Brain microvascular endothelial cell (primary cell): ENCODE measurements around the gene PHACTR1.

Experiments used
- DNase-seq: peaks from one replicate; pipeline ENCODE4 v3.0.0-alpha.2; 2020
- H3K27ac ChIP-seq: fragments of 250-450 bp; sonication (Bioruptor Pico); 2 replicates; pipeline ENCODE4 v1.5.1; 2020; ENCODE audit warnings: mild to moderate bottlenecking, moderate library complexity
- H3K27me3 ChIP-seq: fragments of 250-450 bp; sonication (Bioruptor Pico); replicated peaks from 2 replicates; pipeline ENCODE4 v1.5.1; 2020; ENCODE audit warnings: mild to moderate bottlenecking
- H3K36me3 ChIP-seq: fragments of 250-450 bp; sonication (Bioruptor Pico); replicated peaks from 2 replicates; pipeline ENCODE4 v1.5.1; 2020; ENCODE audit warnings: mild to moderate bottlenecking
- H3K4me3 ChIP-seq: 2 replicates; pipeline ENCODE4 v1.5.1; 2011; ENCODE audit warnings: low read depth, mild to moderate bottlenecking, control low read depth, low read length, moderate library complexity
- CTCF ChIP-seq: IDR thresholded peaks from 2 replicates; pipeline ENCODE4 v1.5.1; 2011; ENCODE audit warnings: low read depth, mild to moderate bottlenecking, moderate library complexity, low read length, control low read depth, inconsistent platforms; ENCODE audit errors: missing control alignments
- in situ Hi-C: cut with HindIII; loops from 2 replicates; pipeline ENCODE4 v1.10.0; 2017; ENCODE audit warnings: low sequenced_read_pairs, low pct_ligation_motif_present

The PHACTR1 gene

DNA sequence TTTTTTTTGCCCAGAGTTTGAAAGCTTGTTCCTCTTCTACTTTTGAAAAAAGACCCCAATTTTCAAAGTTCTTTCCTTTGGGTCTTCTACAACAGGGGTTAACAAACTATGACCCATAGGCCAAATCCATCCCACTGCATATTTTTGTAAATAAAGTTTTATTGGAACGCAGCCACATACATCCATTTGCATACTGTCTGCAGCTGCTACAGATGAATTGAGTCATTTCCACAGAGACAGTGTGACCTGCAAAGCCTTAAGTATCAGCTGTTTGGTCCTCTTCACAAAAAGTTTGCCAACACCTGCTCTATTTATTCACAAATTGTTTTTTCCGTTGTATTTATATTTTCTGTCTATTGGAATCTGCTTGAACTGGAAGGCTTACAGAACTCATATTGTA, 422.6 kb downstream of the PHACTR1 start:
- no peaks in the 10 kb centered on the region for H3K36me3 ChIP-seq
- in situ Hi-C loops, result no loop called here
- H3K27me3 ChIP-seq, result no peaks in the 10 kb centered on the region
- no peak for DNase-seq
- H3K27ac ChIP-seq, result no peak overlapping the region
- no peak for TF ChIP-seq CTCF
- H3K4me3 ChIP-seq, result no peak overlapping the region

DNA sequence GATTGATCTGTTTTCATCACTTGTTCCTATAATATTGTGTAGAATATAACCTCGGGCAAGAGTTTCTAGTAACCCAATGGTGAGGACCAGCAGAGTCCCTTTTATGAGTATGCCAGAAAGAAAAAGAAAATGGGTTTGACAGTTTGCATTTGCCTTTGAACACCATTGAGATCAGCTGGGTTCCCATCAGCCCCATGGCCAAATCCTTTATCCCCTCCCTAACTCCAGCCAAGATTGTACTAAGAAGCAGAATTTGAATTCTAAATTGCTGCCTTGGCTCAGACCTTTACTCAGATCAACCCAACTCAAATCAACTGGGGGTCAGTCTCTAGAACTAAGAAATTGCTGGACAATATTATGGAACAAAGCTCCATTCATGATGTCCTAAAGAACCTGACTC, 424.4 kb downstream of the PHACTR1 start:
- Histone ChIP-seq H3K4me3 (no peak overlapping the region), H3K27me3 (no peaks in the 10 kb centered on the region), H3K27ac (no peak overlapping the region), H3K36me3 (no peaks in the 10 kb centered on the region)
- TF ChIP-seq CTCF, result no peak
- in situ Hi-C loops, result no loop called here
- no peak for DNase-seq

GRCh38 chr6:13141387-13141786, 424.8 kb downstream of the PHACTR1 start:
- no peak for DNase-seq
- in situ Hi-C loops, result no loop called here
- no peak for TF ChIP-seq CTCF
- Histone ChIP-seq H3K36me3 (no peaks in the 10 kb centered on the region), H3K27ac (no peak overlapping the region), H3K27me3 (no peaks in the 10 kb centered on the region), H3K4me3 (no peak overlapping the region)

GRCh38 chr6:13142611-13143010, 426.0 kb downstream of the PHACTR1 start:
- Histone ChIP-seq H3K36me3 (no peaks in the 10 kb centered on the region), H3K27me3 (no peaks in the 10 kb centered on the region), H3K27ac (no peak overlapping the region), H3K4me3 (no peak overlapping the region)
- in situ Hi-C loops, result no loop called here
- no peak for TF ChIP-seq CTCF
- no peak for DNase-seq

- in situ Hi-C loops, result no loop called here
- no peak for TF ChIP-seq CTCF
- H3K4me3 ChIP-seq, result no peak overlapping the region
- no peak for DNase-seq
- H3K27me3 ChIP-seq, result no peaks in the 10 kb centered on the region
- no peak overlapping the region for H3K27ac ChIP-seq
- no peaks in the 10 kb centered on the region for H3K36me3 ChIP-seq
Observed at GRCh38 chr6:13146442-13146841, 429.9 kb downstream of the PHACTR1 start.

DNA sequence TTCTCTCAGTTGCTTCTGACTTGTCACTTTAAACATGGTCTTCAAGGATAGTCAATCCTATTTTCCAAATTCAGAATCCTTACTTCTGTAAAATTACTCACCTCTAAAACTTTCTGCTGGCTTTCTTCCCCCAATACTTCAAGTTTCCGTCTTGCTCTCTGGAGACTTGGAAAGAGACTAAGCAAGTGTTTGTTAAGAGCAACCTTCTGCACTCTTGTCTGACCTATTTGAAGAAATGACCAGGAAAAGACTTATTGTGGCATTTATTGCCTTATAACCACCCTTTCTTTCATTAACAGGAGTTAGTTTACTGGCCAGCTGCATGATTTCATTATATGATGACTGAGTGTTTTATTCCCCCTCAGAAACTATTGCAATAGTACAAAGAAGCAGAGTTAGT, 430.8 kb downstream of the PHACTR1 start:
- no peak for TF ChIP-seq CTCF
- H3K27me3 ChIP-seq, result no peaks in the 10 kb centered on the region
- no peak for DNase-seq
- no peak overlapping the region for H3K4me3 ChIP-seq
- H3K27ac ChIP-seq, result no peak overlapping the region
- H3K36me3 ChIP-seq, result no peaks in the 10 kb centered on the region
- in situ Hi-C loops, result no loop called here
